ENCODE results near the gene COPS2.

DNA sequence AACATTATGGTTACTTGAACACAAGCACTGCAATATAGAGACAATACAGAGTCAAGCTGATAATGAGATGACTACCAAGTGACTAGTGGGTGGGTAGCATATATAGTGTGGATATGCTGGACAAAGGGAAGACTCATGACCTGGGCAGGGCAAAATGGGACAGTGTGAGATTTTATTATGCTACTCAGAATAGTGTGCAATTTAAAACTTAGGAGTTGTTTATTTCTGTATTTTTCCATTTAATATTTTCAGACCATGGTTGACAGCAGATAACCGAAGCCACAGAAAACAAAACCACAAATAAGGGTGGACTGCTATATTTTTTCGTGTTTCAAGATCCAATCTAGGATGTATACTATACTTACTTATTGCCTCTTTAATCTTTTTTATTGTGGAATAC is 34.2 kb upstream of the COPS2 start:
- TF ChIP-seq, protein P1, sequence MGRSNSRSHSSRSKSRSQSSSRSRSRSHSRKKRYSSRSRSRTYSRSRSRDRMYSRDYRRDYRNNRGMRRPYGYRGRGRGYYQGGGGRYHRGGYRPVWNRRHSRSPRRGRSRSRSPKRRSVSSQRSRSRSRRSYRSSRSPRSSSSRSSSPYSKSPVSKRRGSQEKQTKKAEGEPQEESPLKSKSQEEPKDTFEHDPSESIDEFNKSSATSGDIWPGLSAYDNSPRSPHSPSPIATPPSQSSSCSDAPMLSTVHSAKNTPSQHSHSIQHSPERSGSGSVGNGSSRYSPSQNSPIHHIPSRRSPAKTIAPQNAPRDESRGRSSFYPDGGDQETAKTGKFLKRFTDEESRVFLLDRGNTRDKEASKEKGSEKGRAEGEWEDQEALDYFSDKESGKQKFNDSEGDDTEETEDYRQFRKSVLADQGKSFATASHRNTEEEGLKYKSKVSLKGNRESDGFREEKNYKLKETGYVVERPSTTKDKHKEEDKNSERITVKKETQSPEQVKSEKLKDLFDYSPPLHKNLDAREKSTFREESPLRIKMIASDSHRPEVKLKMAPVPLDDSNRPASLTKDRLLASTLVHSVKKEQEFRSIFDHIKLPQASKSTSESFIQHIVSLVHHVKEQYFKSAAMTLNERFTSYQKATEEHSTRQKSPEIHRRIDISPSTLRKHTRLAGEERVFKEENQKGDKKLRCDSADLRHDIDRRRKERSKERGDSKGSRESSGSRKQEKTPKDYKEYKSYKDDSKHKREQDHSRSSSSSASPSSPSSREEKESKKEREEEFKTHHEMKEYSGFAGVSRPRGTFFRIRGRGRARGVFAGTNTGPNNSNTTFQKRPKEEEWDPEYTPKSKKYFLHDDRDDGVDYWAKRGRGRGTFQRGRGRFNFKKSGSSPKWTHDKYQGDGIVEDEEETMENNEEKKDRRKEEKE (IDR thresholded peaks at IDR 0.05; ENCODE audit: borderline replicate concordance in 1 of 2, control insufficient read depth in 1 of 2, low read depth in 2 of 2, low read length in 1 of 2) = no peak
- TF ChIP-seq SMAD2 (IDR thresholded peaks at IDR 0.05; ENCODE audit: low read depth, low read length) = no peak
- no peak for TF ChIP-seq ZNF584 (CRISPR knock-in tag; IDR thresholded peaks at IDR 0.05; ENCODE audit: low read depth)
- TF ChIP-seq, protein P2, sequence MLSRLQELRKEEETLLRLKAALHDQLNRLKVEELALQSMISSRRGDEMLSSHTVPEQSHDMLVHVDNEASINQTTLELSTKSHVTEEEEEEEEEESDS (CRISPR knock-in tag; IDR thresholded peaks at IDR 0.05) = no peak
